ENCODE measurements around the gene GPR21.

The GPR21 gene

GRCh38 chr9:123033352-123033751 lies at the start of gene GPR21:
Gene GPR21, plus strand, starts transcription at chr9:123033667. Its CDS starts 900 bp downstream, at chr9:123034567.
- DNase-seq = no peak

- no peak for DNase-seq
These were observed 47.5 kb upstream of the GPR21 start for GRCh38 chr9:122986010-122986409.

GRCh38 chr9:122988141-122988540 lies 45.3 kb upstream of the GPR21 start:
- no peak for DNase-seq

- no peak for DNase-seq
These were observed 44.4 kb upstream of the GPR21 start for GRCh38 chr9:122988920-122989621.

GRCh38 chr9:122991370-122991830 lies 42.1 kb upstream of the GPR21 start:
- DNase-seq = peak; percentile 37 to 53

GRCh38 chr9:122996586-122996985 lies 36.9 kb upstream of the GPR21 start:
- DNase-seq = no peak

- DNase-seq = no peak
These were observed 35.0 kb upstream of the GPR21 start for GRCh38 chr9:122998448-122998847.

GRCh38 chr9:123000371-123001068 lies 32.9 kb upstream of the GPR21 start:
- DNase-seq = no peak

- DNase-seq = no peak
These were observed 30.7 kb upstream of the GPR21 start for GRCh38 chr9:123002754-123003153.

- no peak for DNase-seq
These were observed 30.0 kb upstream of the GPR21 start for GRCh38 chr9:123003466-123003865.

GRCh38 chr9:123005964-123006363 lies 27.5 kb upstream of the GPR21 start:
- DNase-seq = no peak

- DNase-seq = no peak
These were observed 26.2 kb upstream of the GPR21 start for GRCh38 chr9:123007269-123007668.

GRCh38 chr9:123008909-123009308 lies 24.6 kb upstream of the GPR21 start:
- DNase-seq = no peak

GRCh38 chr9:123011380-123011779 lies 22.1 kb upstream of the GPR21 start:
- DNase-seq = no peak

GRCh38 chr9:123011878-123012528 lies 21.5 kb upstream of the GPR21 start:
- no peak for DNase-seq

GRCh38 chr9:123016631-123017030 lies 16.8 kb upstream of the GPR21 start:
- no peak for DNase-seq

- no peak for DNase-seq
These were observed 12.7 kb upstream of the GPR21 start for GRCh38 chr9:123020796-123021195.

GRCh38 chr9:123026425-123026824 lies 7.0 kb upstream of the GPR21 start:
- DNase-seq = no peak

- DNase-seq = no peak
These were observed 6.0 kb upstream of the GPR21 start for GRCh38 chr9:123027517-123027916.

- no peak for DNase-seq
These were observed 5.3 kb upstream of the GPR21 start for GRCh38 chr9:123028136-123028535.

GRCh38 chr9:123028973-123029372 lies 4.5 kb upstream of the GPR21 start:
- DNase-seq = no peak

GRCh38 chr9:123031963-123032362 lies 1.5 kb upstream of the GPR21 start:
- no peak for DNase-seq

GRCh38 chr9:123033864-123034601 lies 566 bp downstream of the GPR21 start:
- DNase-seq = no peak
